ENCODE data around the gene HNRNPUL2. TPM values are rescaled to one million over a fixed set of nuclear protein-coding genes. Genes with fewer than 3 reads are reported as not detected.

Gene HNRNPUL2
- total and polyA plus RNA-seq, 10 donors, result 26.4 to 62.8 (median 46.0) TPM

- TF ChIP-seq POLR2AphosphoS5 (IDR thresholded peaks at IDR 0.05), result no peak
- TF ChIP-seq CTCF (IDR thresholded peaks at IDR 0.05 in 8 of 11, conservative IDR thresholded peaks at IDR 0.05 in 3 of 11), result no peak
- no peak for TF ChIP-seq POLR2A (IDR thresholded peaks at IDR 0.05)
- WGBS, 5 donors, result 87 to 91% (median 90%) methylated on average over 10 of the region's 10 CpGs
- peak; percentile 64 for DNase-seq
- peaks cover 0 to 22% (median 7%) of the 10 kb centered on the region in 6 donors for H3K36me3 ChIP-seq
- peak overlapping the region in 1 of 8 donors; percentile 80 for H3K4me3 ChIP-seq
- intact Hi-C loops (cut with DNase I; ENCODE audit: low total_unique reads), result no loop called here
- no peaks in the 10 kb centered on the region for H3K27me3 ChIP-seq (replicated peaks in 1 of 7)
- H3K4me1 ChIP-seq, result peaks cover 7 to 44% (median 28%) of the 10 kb centered on the region in 6 donors
- no peaks in the 10 kb centered on the region for H3K9me3 ChIP-seq
- H3K27ac ChIP-seq, result no peak overlapping the region
These were observed 27.9 kb upstream of the HNRNPUL2 start for GRCh38 chr11:62755086-62755615.

GRCh38 chr11:62753736-62754603, 26.7 kb upstream of the HNRNPUL2 start, which contains the start of gene ZBTB3:
Gene ZBTB3, minus strand, starts transcription at chr11:62754160. Its CDS starts 496 bp downstream, at chr11:62753664.
- peak within 1 kb of the TSS; percentile 91 to 98 (median 96) for H3K27ac ChIP-seq
- WGBS, 5 donors, result 0 to 2% (median 1%) methylated on average over 47 of the region's 47 CpGs
- no peaks in the 10 kb centered on the region for H3K27me3 ChIP-seq (replicated peaks in 1 of 7)
- H3K36me3 ChIP-seq, result peaks cover 0 to 32% (median 10%) of the 10 kb centered on the region in 6 donors
- TF ChIP-seq POLR2A (IDR thresholded peaks at IDR 0.05) (peak; percentile 38 to 63 (median 38)), POLR2AphosphoS5 (IDR thresholded peaks at IDR 0.05) (peak; percentile 88 to 96 (median 93)), CTCF (IDR thresholded peaks at IDR 0.05 in 8 of 11, conservative IDR thresholded peaks at IDR 0.05 in 3 of 11) (peak in 6 of 11 experiments; percentile 30 to 73 (median 40))
- peak within 1 kb of the TSS; percentile 58 to 80 (median 65) for H3K4me3 ChIP-seq
- H3K9me3 ChIP-seq, result no peaks in the 10 kb centered on the region
- peaks cover 7 to 56% (median 28%) of the 10 kb centered on the region in 6 donors for H3K4me1 ChIP-seq
- intact Hi-C loops (cut with DNase I; ENCODE audit: low total_unique reads), result no loop called here
- DNase-seq, result peak; percentile 97

GRCh38 chr11:62752994-62753735, 25.9 kb upstream of the HNRNPUL2 start:
- peak overlapping the region; percentile 91 to 98 (median 96) for H3K27ac ChIP-seq
- TF ChIP-seq CTCF (IDR thresholded peaks at IDR 0.05 in 8 of 11, conservative IDR thresholded peaks at IDR 0.05 in 3 of 11), result no peak
- no peak for TF ChIP-seq POLR2AphosphoS5 (IDR thresholded peaks at IDR 0.05)
- no peak for TF ChIP-seq POLR2A (IDR thresholded peaks at IDR 0.05)
- H3K36me3 ChIP-seq, result peaks cover 0 to 40% (median 10%) of the 10 kb centered on the region in 6 donors
- intact Hi-C loops (cut with DNase I; ENCODE audit: low total_unique reads), result no loop called here
- DNase-seq, result peak; percentile 82
- peaks cover 7 to 64% (median 28%) of the 10 kb centered on the region in 6 donors for H3K4me1 ChIP-seq
- WGBS, 5 donors, result 73 to 81% (median 77%) methylated on average over 15 of the region's 15 CpGs
- H3K4me3 ChIP-seq, result peak overlapping the region; percentile 58 to 80 (median 65)
- H3K27me3 ChIP-seq (replicated peaks in 1 of 7), result no peaks in the 10 kb centered on the region
- no peaks in the 10 kb centered on the region for H3K9me3 ChIP-seq

Measured in spleen (tissue), 11 donors.